GM19238 (cell line): ENCODE measurements around the gene CCZ1.
"Not testable (repeated sequence)": the region's sequence is repeated elsewhere in the genome, so short reads cannot be mapped to it uniquely, and the experiment has no call there.

Experiments used
- DNase-seq: peaks from one replicate; pipeline ENCODE4 v3.0.0; 2011; ENCODE audit warnings: low spot score; ENCODE audit not compliant: insufficient read length

The CCZ1 gene

DNA sequence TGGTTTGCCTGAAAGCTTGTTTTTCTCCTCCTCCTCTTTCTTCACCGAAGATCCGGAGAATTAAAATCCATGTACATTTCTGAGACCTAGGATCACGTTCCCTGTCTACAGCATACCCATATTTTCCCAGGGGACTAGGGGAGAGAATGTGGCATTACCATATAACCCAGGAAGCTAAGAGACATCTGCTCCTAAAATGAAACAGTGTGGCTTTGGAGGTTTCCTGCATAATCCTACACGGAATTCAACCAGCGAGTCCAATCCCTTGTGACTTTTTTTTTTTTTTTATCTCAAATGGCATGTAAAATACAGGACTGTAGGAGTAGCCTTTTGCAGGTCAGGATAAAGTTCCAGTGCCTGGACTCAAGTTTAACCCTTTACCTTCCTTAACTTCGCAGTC is 10.3 kb downstream of the CCZ1 start:
- not testable (repeated sequence) for DNase-seq

DNA sequence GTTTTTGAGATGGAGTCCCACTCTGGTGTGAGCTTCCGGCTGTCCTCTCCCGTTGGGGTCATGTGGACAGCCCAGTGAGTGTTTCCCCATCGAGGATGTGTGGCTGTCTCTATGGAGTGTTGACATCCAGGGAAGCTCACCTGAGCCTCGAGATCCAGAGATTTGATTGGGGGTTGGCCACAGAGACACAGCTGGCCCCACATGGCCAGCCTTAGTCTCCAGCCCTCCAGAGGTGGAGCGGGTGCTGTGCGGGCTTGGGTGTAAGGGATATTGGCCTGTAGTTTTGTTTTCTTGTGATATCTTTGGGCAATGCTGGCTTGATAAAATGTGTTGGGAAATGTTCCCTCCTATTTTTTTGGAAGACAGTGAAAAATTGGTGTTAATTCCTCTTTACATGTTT is 18.0 kb downstream of the CCZ1 start:
- DNase-seq, result not testable (repeated sequence)

DNA sequence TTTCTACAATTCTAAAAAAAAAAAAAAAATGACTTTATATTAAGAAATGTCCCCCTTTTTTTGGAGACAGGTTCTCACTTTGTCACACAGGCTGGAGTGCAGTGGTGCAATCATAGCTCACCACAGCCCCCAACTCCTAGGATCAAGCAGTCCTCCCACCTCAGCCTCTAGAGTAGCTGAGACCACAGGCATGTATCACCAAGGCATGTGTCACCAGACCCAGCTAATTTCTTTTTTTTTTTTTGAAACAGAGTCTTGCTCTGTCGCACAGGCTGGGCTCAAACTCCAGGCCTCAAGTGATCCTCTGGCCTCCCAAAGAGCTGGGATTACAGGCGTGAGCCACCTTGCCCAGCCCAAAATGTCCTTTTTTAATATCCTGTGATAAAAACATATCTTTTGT is 25.6 kb downstream of the CCZ1 start:
- not testable (repeated sequence) for DNase-seq

DNA sequence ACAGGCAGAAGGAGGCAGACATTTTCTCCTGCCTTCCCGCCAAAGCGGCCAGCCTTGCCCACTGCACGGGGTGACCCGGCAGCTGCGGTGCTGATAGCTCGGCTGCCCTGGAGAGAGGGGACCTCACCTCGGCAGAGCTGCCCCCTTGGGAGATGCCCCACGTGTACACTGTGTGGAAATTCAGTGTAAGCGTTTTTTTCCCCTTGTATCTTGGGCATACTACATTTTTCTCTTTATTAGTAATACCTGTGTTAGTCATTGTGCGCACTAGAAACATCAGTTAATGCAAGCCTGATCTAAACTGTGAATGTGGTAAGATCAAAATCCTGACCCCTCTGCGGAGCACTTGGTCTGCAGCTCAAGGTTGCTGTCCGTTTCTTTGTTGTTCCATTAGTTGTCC is 26.1 kb downstream of the CCZ1 start:
- DNase-seq, result not testable (repeated sequence)

DNA sequence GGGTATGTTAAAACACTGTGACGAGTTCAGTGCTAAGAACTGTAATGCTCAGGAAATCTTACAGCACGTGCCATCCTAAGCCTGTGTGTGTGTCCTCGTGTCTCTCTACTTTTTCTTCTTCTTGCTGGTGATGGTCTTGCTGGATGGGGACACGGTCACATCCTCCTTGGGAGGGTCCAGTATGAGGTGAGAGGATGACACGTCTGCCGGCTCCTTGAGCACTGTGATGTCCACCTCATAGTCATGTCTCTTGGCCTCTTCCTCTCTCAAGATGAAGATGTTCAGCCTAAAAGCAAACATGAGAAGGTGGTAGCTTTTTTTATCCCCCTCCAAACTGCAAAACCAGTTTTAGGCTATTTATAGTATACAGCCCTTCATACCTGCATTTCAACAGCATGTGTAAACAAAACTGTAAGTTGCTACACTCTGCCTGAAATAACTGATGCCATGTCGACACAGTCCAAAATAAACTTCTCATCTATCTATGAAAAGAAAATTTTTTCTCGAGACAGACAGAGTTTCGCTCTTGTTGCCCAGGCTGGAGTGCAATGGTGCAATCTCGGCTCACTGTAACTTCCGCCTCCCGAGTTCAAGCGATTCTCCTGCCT is 27.8 kb downstream of the CCZ1 start:
- DNase-seq, result not testable (repeated sequence)

DNA sequence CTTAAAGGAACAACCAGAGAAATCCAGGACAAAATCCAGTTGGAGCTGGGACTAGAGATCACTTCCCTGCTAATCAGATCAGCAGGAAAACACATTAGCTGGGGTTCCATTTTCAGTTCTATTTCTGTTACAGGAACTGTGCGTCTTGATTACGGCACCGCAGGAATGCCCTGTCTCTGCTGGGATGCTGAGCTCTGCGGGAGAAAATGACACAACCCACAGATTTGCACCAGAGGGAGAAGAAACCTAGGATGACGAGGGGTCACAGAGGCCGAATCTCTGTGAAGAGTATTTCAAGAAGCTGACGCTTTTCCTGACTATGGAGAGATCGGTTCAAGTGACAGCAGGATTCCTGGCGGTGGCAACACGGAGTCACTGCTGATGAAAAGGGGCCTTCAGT is 31.8 kb downstream of the CCZ1 start:
- not testable (repeated sequence) for DNase-seq

DNA sequence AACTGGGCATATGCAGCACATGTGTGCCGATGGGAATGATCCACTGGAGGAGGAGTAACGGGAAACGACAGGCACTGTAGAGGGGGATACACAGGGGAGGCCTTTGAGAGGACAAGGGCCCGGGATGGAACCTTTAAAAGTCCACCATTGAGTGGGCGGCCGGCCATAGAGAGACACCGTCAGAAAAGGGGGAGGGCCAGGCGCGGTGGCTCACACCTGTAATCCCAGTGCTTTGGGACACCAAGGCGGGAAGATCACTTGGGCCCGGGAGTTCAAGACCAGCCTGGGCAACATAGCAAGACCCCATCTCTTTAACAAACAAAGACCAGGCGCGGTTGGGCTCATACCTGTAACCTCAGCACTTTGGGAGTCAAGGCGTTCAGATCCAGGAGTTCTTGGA is 32.7 kb downstream of the CCZ1 start:
- not testable (repeated sequence) for DNase-seq

DNA sequence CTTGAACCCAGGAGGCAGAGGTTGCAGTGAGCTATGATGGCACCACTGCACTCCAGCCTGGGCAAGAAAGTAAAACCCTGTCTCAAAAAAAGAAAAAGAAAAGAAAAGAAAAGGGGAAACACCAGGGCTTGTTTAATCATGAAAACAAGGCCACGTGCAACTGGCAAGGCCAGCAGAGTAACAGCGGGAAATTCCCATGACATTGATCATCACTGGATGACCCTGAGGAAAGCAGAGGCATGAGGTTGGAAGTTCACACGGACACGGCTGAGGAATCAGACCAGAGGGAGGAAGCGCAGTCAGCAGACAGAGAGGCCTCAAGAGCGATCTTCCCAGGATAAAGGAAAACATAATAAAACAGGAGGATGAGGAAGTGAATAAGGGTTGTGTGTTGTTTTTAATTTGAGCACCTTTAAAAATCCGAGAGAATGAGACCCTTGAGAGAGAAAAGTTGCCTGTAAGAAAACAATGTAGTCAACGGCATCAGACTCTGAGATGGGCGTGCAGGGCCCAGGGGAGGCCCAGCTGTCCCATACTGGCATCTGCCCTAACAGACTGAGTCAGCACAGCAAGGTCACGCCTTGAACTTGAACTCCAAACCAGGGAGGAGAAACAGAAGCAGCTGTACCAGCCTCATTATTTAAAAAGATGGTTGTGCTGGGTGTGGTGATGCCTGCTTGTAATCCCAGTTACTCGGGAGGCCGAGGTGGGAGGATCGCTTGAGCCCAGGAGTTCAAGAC is 33.5 kb downstream of the CCZ1 start:
- DNase-seq, result not testable (repeated sequence)

DNA sequence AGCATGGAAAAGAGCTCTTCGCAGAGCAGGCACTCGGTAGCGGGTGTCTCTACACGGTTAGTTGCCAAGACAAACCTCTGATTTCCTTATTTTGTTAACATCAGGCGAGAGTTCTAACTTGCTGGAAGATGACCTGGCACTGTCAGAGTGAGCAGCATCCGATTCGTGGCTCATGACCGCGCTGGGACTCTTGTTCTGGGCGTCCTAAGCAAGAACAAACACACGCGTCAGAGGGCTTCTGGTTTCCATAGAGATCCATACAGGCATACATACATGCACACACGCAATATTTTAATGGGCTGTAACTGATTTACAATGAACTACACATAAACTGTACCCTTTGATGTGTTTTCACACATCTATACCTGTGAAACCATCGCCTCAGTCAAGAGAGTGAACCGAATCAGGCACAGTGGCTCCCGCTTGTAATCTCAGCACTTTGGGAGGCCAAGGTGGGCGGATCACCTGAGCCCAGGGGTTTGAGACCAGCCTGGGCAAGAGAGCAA is 36.5 kb downstream of the CCZ1 start:
- not testable (repeated sequence) for DNase-seq

DNA sequence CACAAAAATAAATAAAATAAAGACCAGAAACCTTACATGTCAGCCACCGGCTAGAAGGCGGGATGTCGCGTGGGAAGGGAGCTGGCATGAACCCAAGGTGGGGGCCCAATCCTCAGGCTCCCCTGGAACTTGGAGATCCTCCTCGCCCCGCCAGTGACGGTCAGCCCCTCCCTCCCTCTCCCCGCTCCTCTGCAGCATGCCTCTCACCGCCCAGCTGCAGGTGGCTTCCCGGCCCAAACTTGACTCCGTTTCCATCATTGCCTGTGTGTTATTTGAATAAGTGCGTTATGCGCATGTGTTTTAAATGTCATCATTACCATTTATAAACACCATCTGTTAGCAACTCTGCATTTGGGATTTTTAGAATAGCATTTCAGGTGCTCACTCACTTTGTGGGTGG is 64.7 kb downstream of the CCZ1 start:
- not testable (repeated sequence) for DNase-seq

DNA sequence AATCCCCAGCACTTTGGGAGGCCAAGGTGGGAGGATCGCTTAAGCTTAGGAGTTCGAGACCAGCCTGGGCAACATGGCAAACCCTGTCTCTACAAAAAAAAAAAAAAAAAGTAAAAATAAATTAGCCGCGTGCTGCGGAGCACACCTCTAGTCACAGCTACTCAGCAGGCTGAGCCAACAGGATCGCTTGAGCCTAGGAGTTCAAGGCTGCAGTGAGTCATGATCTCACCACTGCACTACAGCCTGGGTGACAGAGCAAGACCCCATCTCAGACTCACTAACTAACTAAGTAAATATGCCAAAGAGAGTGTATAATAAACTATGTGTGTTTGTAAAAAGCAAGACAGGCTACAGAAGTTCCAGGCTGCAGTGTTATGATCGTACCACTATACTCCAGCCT is 65.3 kb downstream of the CCZ1 start:
- DNase-seq, result not testable (repeated sequence)

DNA sequence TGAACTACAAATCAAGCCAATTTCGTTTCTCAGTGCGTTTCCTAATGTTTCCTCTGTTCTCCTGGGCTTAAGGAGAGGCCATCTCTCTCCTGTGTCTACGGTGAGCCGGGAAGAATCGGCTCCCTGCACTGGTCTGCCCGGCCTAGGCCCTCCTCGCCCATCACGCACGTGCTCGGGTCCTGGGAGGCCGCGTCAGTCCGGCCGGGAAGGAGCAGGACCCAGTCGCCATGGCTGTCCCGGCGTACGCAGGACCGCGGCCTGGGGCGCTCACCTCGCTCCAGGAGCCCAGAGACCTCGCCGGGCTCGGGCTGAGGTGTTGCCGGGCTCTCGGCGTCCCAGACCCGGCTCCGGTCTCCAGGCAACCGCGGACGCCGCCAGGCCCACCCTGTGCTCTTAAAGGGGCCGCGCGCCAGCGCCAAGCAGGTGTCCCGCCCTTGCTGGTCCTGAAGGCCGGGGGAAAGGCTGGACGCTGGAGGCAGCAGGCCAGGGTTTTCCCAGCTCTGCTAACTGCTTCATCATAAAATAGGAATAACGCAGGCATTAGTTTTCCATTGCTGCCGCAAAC is 71.9 kb downstream of the CCZ1 start, which contains the start of gene RSPH10B:
Gene RSPH10B (minus strand): TSS at position 343 of the 565 bp plus-strand sequence. CDS start 3,573 bp downstream, outside the sequence.
- not testable (repeated sequence) for DNase-seq

DNA sequence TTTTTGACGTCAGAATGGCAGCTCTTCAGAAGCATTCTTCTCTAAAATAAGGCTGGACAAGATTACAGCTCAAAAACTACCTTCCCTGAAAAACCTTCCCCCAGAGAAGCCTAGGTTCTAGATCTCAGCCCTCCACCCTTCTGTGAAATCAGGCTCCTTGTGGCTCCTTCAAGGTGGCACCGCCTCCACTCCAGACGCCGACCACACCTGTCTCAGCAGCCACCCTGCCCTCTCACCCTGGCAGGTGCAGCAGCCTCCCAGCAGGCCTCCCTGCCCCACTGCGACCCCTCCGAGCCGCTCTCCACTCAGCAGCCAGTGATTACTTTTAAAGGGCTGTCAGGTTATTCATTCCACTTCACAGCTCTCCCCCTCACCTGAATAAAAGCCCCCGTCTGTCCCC is 75.0 kb downstream of the CCZ1 start:
- not testable (repeated sequence) for DNase-seq
